Activated CD8-positive, alpha-beta T cell treated with anti-CD3 and anti-CD28 coated beads, Interleukin-2, amount 10 ng/mL, durations not matched to agents 7 days and 5 days (primary cell): ENCODE data around the gene RPS6KL1. TPM values are rescaled to one million over a fixed set of nuclear protein-coding genes. Genes with fewer than 3 reads are reported as not detected.
A peak's percentile ranks its signal among the peaks of the same experiment; 100 is the strongest.

Experiments
- ATAC-seq: fragments of 150-1000 bp; cut with Tn5 transposase; one replicate; pipeline ENCODE4 v1.10.0; 2021; ENCODE audit warnings: moderate library complexity
- CTCF ChIA-PET: fragments of 350-600 bp; sonication (Branson Sonifier 250); formaldehyde crosslinking; loops from one replicate; lab custom pipeline; 2021; ENCODE audit warnings: antibody characterized with exemption; lab: Charles Lee
- POLR2A ChIA-PET: fragments of 350-600 bp; sonication (Branson Sonifier 250); formaldehyde crosslinking; loops from one replicate; lab custom pipeline; 2021; ENCODE audit warnings: antibody characterized with exemption; lab: Charles Lee
- DNase-seq: peaks from one replicate; pipeline ENCODE4 v3.0.0-alpha.2; 2020
- H3K27ac Mint-ChIP-seq: one replicate; pipeline ENCODE4 v1.8.0; 2021; ENCODE audit warnings: mild to moderate bottlenecking, mixed read lengths
- H3K27me3 Mint-ChIP-seq: one replicate; pipeline ENCODE4 v1.8.0; 2021; ENCODE audit warnings: low read depth, mixed read lengths
- H3K36me3 Mint-ChIP-seq: one replicate; pipeline ENCODE4 v1.8.0; 2021; ENCODE audit warnings: low read depth, mixed read lengths
- H3K4me1 Mint-ChIP-seq: one replicate; pipeline ENCODE4 v1.8.0; 2021; ENCODE audit warnings: low read depth, mixed read lengths
- H3K4me3 Mint-ChIP-seq: one replicate; pipeline ENCODE4 v1.8.0; 2021; ENCODE audit warnings: mild to moderate bottlenecking, mixed read lengths
- H3K9me3 Mint-ChIP-seq: one replicate; pipeline ENCODE4 v1.8.0; 2022; ENCODE audit warnings: mixed read lengths; ENCODE audit not compliant: insufficient read depth
- total RNA-seq, 2 experiments: library from RNA; stranded (reverse); gene quantifications; one replicate each; pipeline ENCODE4 v1.2.3, GENCODE V29; 2021

Gene RPS6KL1
- total RNA-seq, 2 experiments from 2014 or later = 4.3 to 5.2 TPM

- POLR2A ChIA-PET = interaction anchor here (1.0 kb wide), 1 partner anchor 11 kb away, joined by 4 read pairs; no protein-coding TSS in a partner anchor
- peaks cover 3% of the 10 kb centered on the region for H3K4me1 Mint-ChIP-seq
- CTCF ChIA-PET = interaction anchor here (0.8 to 2.2 kb wide), 2 partner anchors 12 to 57 kb away, joined by 4 to 11 read pairs; no protein-coding TSS in a partner anchor
Observed at GRCh38 chr14:74917646-74918081, 5.4 kb downstream of the RPS6KL1 start.

DNA sequence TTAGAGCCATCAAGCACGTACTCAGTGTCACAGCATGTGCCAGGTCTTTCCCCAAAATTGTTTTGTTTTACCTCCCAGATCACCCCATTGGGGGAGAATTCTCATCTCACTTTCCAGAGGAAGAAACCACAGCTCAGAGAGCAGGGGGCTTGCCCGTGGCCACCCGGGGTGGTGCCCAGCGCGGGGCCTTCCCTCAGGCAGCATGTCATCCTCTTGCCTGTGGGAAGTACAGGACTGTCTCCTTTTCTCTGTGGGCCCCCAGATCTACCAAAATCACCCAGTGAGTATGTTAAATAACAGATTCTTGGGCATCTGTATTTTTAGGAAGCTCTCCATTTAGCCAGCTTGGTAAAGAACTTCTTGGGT is 5.9 kb downstream of the RPS6KL1 start:
- POLR2A ChIA-PET = interaction anchor here (1.0 kb wide), 1 partner anchor 11 kb away, joined by 4 read pairs; no protein-coding TSS in a partner anchor
- no peak overlapping the region for H3K27ac Mint-ChIP-seq
- H3K4me1 Mint-ChIP-seq = peaks cover under 1% of the 10 kb centered on the region
- H3K4me3 Mint-ChIP-seq = no peak overlapping the region
- DNase-seq (no peak), ATAC-seq (no peak)
- H3K27me3 Mint-ChIP-seq = no peaks in the 10 kb centered on the region
- no peaks in the 10 kb centered on the region for H3K9me3 Mint-ChIP-seq
- CTCF ChIA-PET = interaction anchor here (0.8 to 2.2 kb wide), 2 partner anchors 11 to 56 kb away, joined by 4 to 11 read pairs; no protein-coding TSS in a partner anchor
- no peaks in the 10 kb centered on the region for H3K36me3 Mint-ChIP-seq

More at GRCh38 chr14:74917646-74918081, 5.4 kb downstream of the RPS6KL1 start:
- DNase-seq (no peak), ATAC-seq (no peak)
- no peaks in the 10 kb centered on the region for H3K27me3 Mint-ChIP-seq
- no peak overlapping the region for H3K27ac Mint-ChIP-seq
- H3K9me3 Mint-ChIP-seq = no peaks in the 10 kb centered on the region
- H3K36me3 Mint-ChIP-seq = no peaks in the 10 kb centered on the region
- no peak overlapping the region for H3K4me3 Mint-ChIP-seq

DNA sequence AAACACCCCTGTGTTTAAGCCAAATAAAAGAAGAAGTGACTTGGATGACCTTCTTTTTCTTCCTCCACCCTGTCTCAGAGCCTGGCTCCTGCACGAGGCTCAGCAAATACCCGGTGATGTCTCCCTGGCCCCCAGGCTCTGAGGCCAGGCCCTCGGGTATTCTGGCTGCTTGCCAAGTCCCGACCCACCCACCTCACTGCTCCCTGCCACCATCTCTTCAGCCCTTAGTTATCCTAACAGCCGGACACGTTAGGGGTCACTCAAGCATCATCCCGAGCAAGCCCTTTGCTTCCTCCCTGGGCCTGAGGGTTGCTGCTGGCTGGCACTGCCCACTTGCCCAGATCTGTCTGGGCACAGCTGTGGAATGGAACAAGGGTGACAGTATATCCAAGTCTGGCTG is 7.2 kb downstream of the RPS6KL1 start:
- Mint-ChIP-seq H3K36me3 (no peaks in the 10 kb centered on the region), H3K27ac (no peak overlapping the region), H3K4me1 (no peaks in the 10 kb centered on the region), H3K27me3 (no peaks in the 10 kb centered on the region), H3K9me3 (no peaks in the 10 kb centered on the region), H3K4me3 (no peak overlapping the region)
- DNase-seq (no peak), ATAC-seq (no peak)
- POLR2A ChIA-PET = no interaction called here
- CTCF ChIA-PET = interaction anchor here (1.2 to 1.7 kb wide), 2 partner anchors 55 to 172 kb away, joined by 3 to 5 read pairs; no protein-coding TSS in a partner anchor

- Mint-ChIP-seq H3K9me3 (no peaks in the 10 kb centered on the region), H3K27me3 (no peaks in the 10 kb centered on the region), H3K27ac (no peak overlapping the region), H3K36me3 (no peaks in the 10 kb centered on the region), H3K4me3 (no peak overlapping the region), H3K4me1 (no peaks in the 10 kb centered on the region)
- ATAC-seq (no peak), DNase-seq (no peak)
- ChIA-PET POLR2A (no interaction called here), CTCF (interaction anchor here (0.6 to 1.7 kb wide), 3 partner anchors 54 to 173 kb away, joined by 3 to 5 read pairs (median 3); no protein-coding TSS in a partner anchor)
Observed at GRCh38 chr14:74915426-74915825, 7.6 kb downstream of the RPS6KL1 start.

GRCh38 chr14:74913986-74914573 is 9.0 kb downstream of the RPS6KL1 start:
- H3K27me3 Mint-ChIP-seq = no peaks in the 10 kb centered on the region
- CTCF ChIA-PET = interaction anchor here (1.7 kb wide), 1 partner anchor 53 kb away, joined by 5 read pairs; no protein-coding TSS in a partner anchor
- ATAC-seq (no peak), DNase-seq (peak; percentile 28)
- H3K36me3 Mint-ChIP-seq = no peaks in the 10 kb centered on the region
- H3K9me3 Mint-ChIP-seq = no peaks in the 10 kb centered on the region
- no peak overlapping the region for H3K4me3 Mint-ChIP-seq
- H3K27ac Mint-ChIP-seq = no peak overlapping the region
- POLR2A ChIA-PET = no interaction called here
- no peaks in the 10 kb centered on the region for H3K4me1 Mint-ChIP-seq

GRCh38 chr14:74913393-74913910 is 9.6 kb downstream of the RPS6KL1 start:
- no peaks in the 10 kb centered on the region for H3K36me3 Mint-ChIP-seq
- H3K27me3 Mint-ChIP-seq = no peaks in the 10 kb centered on the region
- POLR2A ChIA-PET = no interaction called here
- H3K9me3 Mint-ChIP-seq = no peaks in the 10 kb centered on the region
- no peak overlapping the region for H3K4me3 Mint-ChIP-seq
- no peak overlapping the region for H3K27ac Mint-ChIP-seq
- no peak for DNase-seq
- no peaks in the 10 kb centered on the region for H3K4me1 Mint-ChIP-seq
- CTCF ChIA-PET = interaction anchor here (14.8 kb wide), 1 partner anchor 55 kb away, joined by 552 read pairs; no protein-coding TSS in a partner anchor
- no peak for ATAC-seq

- H3K4me1 Mint-ChIP-seq = no peaks in the 10 kb centered on the region
- no peak overlapping the region for H3K27ac Mint-ChIP-seq
- H3K9me3 Mint-ChIP-seq = no peaks in the 10 kb centered on the region
- H3K27me3 Mint-ChIP-seq = no peaks in the 10 kb centered on the region
- no peak overlapping the region for H3K4me3 Mint-ChIP-seq
- H3K36me3 Mint-ChIP-seq = no peaks in the 10 kb centered on the region
- ChIA-PET CTCF (interaction anchor here (14.8 kb wide), 1 partner anchor 54 kb away, joined by 552 read pairs; no protein-coding TSS in a partner anchor), POLR2A (no interaction called here)
- no peak for ATAC-seq
- DNase-seq = no peak
Observed at GRCh38 chr14:74912801-74913200, 10.3 kb downstream of the RPS6KL1 start.

DNA sequence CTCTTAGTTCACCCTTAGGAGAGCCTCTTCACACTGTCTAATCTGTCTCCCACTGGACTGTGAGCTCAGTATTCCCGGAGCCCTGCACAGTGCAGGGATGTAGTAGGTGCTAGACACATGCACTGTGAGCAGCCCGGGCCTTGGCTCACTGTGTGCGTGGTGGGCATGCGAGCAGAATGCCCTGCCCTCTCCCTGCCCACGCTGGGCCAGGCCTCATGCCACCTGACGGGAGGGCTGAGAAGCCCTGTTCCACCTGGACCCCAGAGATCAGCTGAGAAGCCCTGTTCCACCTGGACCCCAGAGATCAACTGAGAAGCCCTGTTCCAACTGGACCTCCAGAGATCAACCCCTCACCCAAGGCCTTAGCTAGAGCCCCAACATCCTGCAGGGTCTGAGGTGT is 10.9 kb downstream of the RPS6KL1 start:
- ChIA-PET POLR2A (no interaction called here), CTCF (interaction anchor here (0.9 to 14.8 kb wide), 2 partner anchors 11 to 53 kb away, joined by 3 to 552 read pairs; partner anchors contain the start of gene RPS6KL1)
- H3K36me3 Mint-ChIP-seq = no peaks in the 10 kb centered on the region
- no peaks in the 10 kb centered on the region for H3K4me1 Mint-ChIP-seq
- no peaks in the 10 kb centered on the region for H3K9me3 Mint-ChIP-seq
- ATAC-seq = no peak
- no peak overlapping the region for H3K27ac Mint-ChIP-seq
- H3K27me3 Mint-ChIP-seq = no peaks in the 10 kb centered on the region
- H3K4me3 Mint-ChIP-seq = no peak overlapping the region
- DNase-seq = no peak

DNA sequence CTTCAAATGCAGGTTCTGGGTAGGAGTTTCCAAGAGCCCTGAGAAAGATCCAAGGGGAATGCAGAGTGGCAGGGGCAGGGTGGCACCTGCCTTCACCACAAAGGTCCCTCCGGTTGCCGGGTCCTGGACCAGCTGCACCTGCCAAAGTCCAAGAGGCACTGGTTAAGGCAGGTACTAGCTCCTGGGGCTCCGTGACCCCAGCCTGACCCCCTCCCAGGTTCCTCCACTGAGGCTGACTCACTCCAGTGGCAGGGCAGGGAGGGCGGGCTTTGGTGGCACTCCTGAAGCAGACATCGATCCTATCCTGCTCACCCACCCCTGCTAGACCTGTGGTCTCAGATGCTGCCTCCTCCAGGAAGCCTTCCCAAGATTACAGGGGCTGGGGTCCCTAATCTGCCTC is 11.4 kb downstream of the RPS6KL1 start:
- CTCF ChIA-PET = interaction anchor here (0.9 to 14.8 kb wide), 2 partner anchors 11 to 53 kb away, joined by 3 to 552 read pairs; partner anchors contain the start of gene RPS6KL1
- DNase-seq (no peak), ATAC-seq (no peak)
- Mint-ChIP-seq H3K9me3 (no peaks in the 10 kb centered on the region), H3K4me1 (no peaks in the 10 kb centered on the region), H3K4me3 (no peak overlapping the region), H3K36me3 (no peaks in the 10 kb centered on the region), H3K27me3 (no peaks in the 10 kb centered on the region), H3K27ac (no peak overlapping the region)
- POLR2A ChIA-PET = no interaction called here

- ChIA-PET CTCF (interaction anchor here (0.9 to 14.8 kb wide), 2 partner anchors 12 to 53 kb away, joined by 3 to 552 read pairs; partner anchors contain the start of gene RPS6KL1), POLR2A (no interaction called here)
- Mint-ChIP-seq H3K4me1 (no peaks in the 10 kb centered on the region), H3K36me3 (no peaks in the 10 kb centered on the region), H3K27me3 (no peaks in the 10 kb centered on the region), H3K4me3 (no peak overlapping the region), H3K27ac (no peak overlapping the region), H3K9me3 (no peaks in the 10 kb centered on the region)
- DNase-seq (no peak), ATAC-seq (no peak)
Observed at GRCh38 chr14:74911221-74911620, 11.8 kb downstream of the RPS6KL1 start.

GRCh38 chr14:74910556-74910955 is 12.5 kb downstream of the RPS6KL1 start:
- ChIA-PET CTCF (interaction anchor here (14.8 kb wide), 1 partner anchor 52 kb away, joined by 552 read pairs; no protein-coding TSS in a partner anchor), POLR2A (no interaction called here)
- ATAC-seq = no peak
- Mint-ChIP-seq H3K27me3 (no peaks in the 10 kb centered on the region), H3K9me3 (no peaks in the 10 kb centered on the region), H3K4me1 (peaks cover 3% of the 10 kb centered on the region), H3K27ac (no peak overlapping the region), H3K36me3 (no peaks in the 10 kb centered on the region), H3K4me3 (no peak overlapping the region)
- no peak for DNase-seq

DNA sequence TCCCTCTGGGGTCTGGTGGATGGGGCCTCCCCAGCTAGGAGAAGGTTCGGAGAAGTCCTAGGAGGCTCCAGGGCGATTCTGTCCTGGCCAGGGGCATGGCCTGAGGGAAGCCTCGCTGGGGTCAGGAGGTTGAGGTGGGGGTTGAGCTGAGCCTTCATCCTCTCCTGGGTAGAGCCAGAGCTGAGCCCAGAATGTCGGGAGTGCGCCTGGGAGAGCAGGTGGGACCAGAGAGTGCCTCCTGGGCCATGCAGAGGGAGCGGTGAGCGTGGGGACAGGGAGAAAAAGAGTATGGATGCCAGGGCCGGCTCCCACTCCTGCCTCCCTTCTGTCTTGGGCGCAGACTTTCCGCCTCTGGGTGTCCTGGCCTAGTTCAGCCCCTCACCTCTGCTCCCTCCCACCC is 13.1 kb downstream of the RPS6KL1 start:
- CTCF ChIA-PET = interaction anchor here (14.8 kb wide), 1 partner anchor 51 kb away, joined by 552 read pairs; no protein-coding TSS in a partner anchor
- Mint-ChIP-seq H3K27ac (no peak overlapping the region), H3K9me3 (no peaks in the 10 kb centered on the region), H3K4me1 (peaks cover 5% of the 10 kb centered on the region), H3K27me3 (no peaks in the 10 kb centered on the region), H3K4me3 (no peak overlapping the region), H3K36me3 (peaks cover under 1% of the 10 kb centered on the region)
- DNase-seq (no peak), ATAC-seq (no peak)
- POLR2A ChIA-PET = no interaction called here
